HepG2 (cell line): ENCODE measurements around the gene IQCC. TPM values are rescaled to one million over a fixed set of nuclear protein-coding genes. Genes with fewer than 3 reads are reported as not detected.
A peak's percentile ranks its signal among the peaks of the same experiment; 100 is the strongest.

ENCODE experiments used
- ATAC-seq: fragments of 200-7000 bp; cut with Tn5 transposase; 3 replicates; pipeline ENCODE4 v1.9.1; 2020; ENCODE audit warnings: mild to moderate bottlenecking, moderate library complexity
- BruUV-seq: library from RNA; stranded (reverse); fragments of 400-500 nt; replicated peaks from 2 replicates; lab custom pipeline; 2021; lab: Mats Ljungman, UMichigan
- CTCF ChIA-PET: fragments of 300-600 bp; formaldehyde crosslinking; extraction: SDS; loops from one replicate; lab custom pipeline; 2021; ENCODE audit warnings: low total read pairs, inconsistent platforms, low intra/inter-chr PET ratio; lab: Yijun Ruan, JAX
- POLR2A ChIA-PET: fragments of 350-600 bp; sonication (Branson Sonifier 250); formaldehyde crosslinking; loops from one replicate; lab custom pipeline; 2020; ENCODE audit warnings: antibody characterized with exemption, inconsistent platforms; lab: Yijun Ruan, JAX
- DNase-seq: peaks from one replicate; pipeline ENCODE4 v3.0.0-alpha.2; 2015; ENCODE audit warnings: low spot score
- FAIRE-seq: peaks from 3 replicates; lab custom pipeline; 2011; peaks lifted over from hg19 to GRCh38; lab: Jason Lieb, UNC
- H2AFZ ChIP-seq: one replicate; pipeline ENCODE4 v1.6.1; 2011; ENCODE audit warnings: low read length, inconsistent platforms
- H3K27ac ChIP-seq: fragments of 300-600 bp; 3 replicates; pipeline ENCODE4 v1.8.0; 2011; ENCODE audit warnings: mixed run types, mild to moderate bottlenecking, mixed read lengths, low read length, inconsistent platforms; ENCODE audit not compliant: insufficient read depth; ENCODE audit errors: extremely low read length
- H3K27me3 ChIP-seq, 2 experiments: fragments of 200-600 bp in 1 of 2; 2 replicates in 1 of 2; 3 replicates in 1 of 2; pipeline versions ENCODE4 v1.6.0 to v1.8.0; 2011; ENCODE audit warnings: low read length in 2 of 2, mild to moderate bottlenecking in 2 of 2, moderate library complexity in 2 of 2, inconsistent platforms in 1 of 2; ENCODE audit not compliant: insufficient read depth in 2 of 2, control insufficient read depth in 1 of 2
- H3K36me3 ChIP-seq, 2 experiments: fragments of 200-600 bp in 1 of 2; replicated peaks in 1 of 2; 2 replicates in 1 of 2; 3 replicates in 1 of 2; pipeline versions ENCODE4 v1.5.1 to v1.8.0; 2011; ENCODE audit warnings: low read length in 2 of 2, inconsistent platforms in 1 of 2; ENCODE audit not compliant: insufficient read depth in 2 of 2, control insufficient read depth in 1 of 2
- H3K4me1 ChIP-seq: 2 replicates; pipeline ENCODE4 v1.5.1; 2012; ENCODE audit warnings: low read length, inconsistent platforms; ENCODE audit not compliant: insufficient read depth
- H3K4me2 ChIP-seq: 2 replicates; pipeline ENCODE4 v1.6.0; 2011; ENCODE audit warnings: low read depth, low read length, inconsistent platforms
- H3K4me3 ChIP-seq, 3 experiments: fragments of 200-600 bp in 1 of 3; sonication (generic), shearing (Covaris generic) in 1 of 3; replicated peaks in 1 of 3; 2 replicates each; pipeline ENCODE4 v1.5.1; 2011 to 2016; ENCODE audit warnings: low read length in 3 of 3, inconsistent platforms in 2 of 3, low read depth in 2 of 3, mild to moderate bottlenecking in 2 of 3, control low read depth in 1 of 3, mixed read lengths in 1 of 3; ENCODE audit not compliant: insufficient read depth in 1 of 3
- H3K79me2 ChIP-seq: one replicate; pipeline ENCODE4 v1.6.1; 2011; ENCODE audit warnings: low read length, inconsistent platforms; ENCODE audit not compliant: insufficient read depth
- H3K9ac ChIP-seq: 2 replicates; pipeline ENCODE4 v1.6.0; 2011; ENCODE audit warnings: mild to moderate bottlenecking, low read depth, low read length, inconsistent platforms; ENCODE audit not compliant: insufficient read depth
- H3K9me3 ChIP-seq: 2 replicates; pipeline ENCODE4 v1.5.1; 2012; ENCODE audit warnings: mild to moderate bottlenecking, low read length
- H4K20me1 ChIP-seq: 2 replicates; pipeline ENCODE4 v1.6.0; 2011; ENCODE audit warnings: inconsistent platforms, mild to moderate bottlenecking, low read length, moderate library complexity; ENCODE audit not compliant: insufficient read depth
- AGO2 ChIP-seq: fragments of 200-400 bp; formaldehyde crosslinking; optimal IDR thresholded peaks from 2 replicates; pipeline ENCODE3; 2017; ENCODE audit warnings: mild to moderate bottlenecking, low read depth, low read length, moderate library complexity
- ATF7-NPFF ChIP-seq: sonication (generic); formaldehyde crosslinking; IDR thresholded peaks from 2 replicates; pipeline ENCODE4 v1.8.1; 2023; ENCODE audit warnings: mild to moderate bottlenecking, low read depth, missing genetic modification reagents, moderate library complexity
- TRIM22 ChIP-seq: fragments of 450-650 bp; IDR thresholded peaks from 2 replicates; pipeline ENCODE4 v1.6.1; 2017
- ZNF121 ChIP-seq: sonication (generic); formaldehyde crosslinking; IDR thresholded peaks from 2 replicates; pipeline ENCODE4 v1.5.0; 2020; ENCODE audit warnings: mild to moderate bottlenecking, missing genetic modification reagents
- ZNF891 ChIP-seq: sonication (generic); formaldehyde crosslinking; IDR thresholded peaks from 2 replicates; pipeline ENCODE4 v1.5.0; 2020; ENCODE audit warnings: mild to moderate bottlenecking, missing genetic modification reagents
- WGBS: methylation state at CpG from one replicate; pipeline ENCODE4 v1.1.6; 2017; ENCODE audit warnings: low lambda C conversion rate; 5-methylcytosine and 5-hydroxymethylcytosine counted together
- in situ Hi-C: cut with HindIII; loops from 2 replicates; pipeline ENCODE4 v1.10.0; 2017; ENCODE audit warnings: low pct_unique_long_range_greater_than_20kb; ENCODE audit not compliant: extremely low pct_ligation_motif_present
- intact Hi-C: fragments of 100-400 bp; cut with micrococcal nuclease; formaldehyde crosslinking; loops from one replicate; pipeline ENCODE4 v1.10.0; 2022; ENCODE audit not compliant: unreplicated experiment
- polyA plus RNA-seq, 8 experiments: library from polyadenylated mRNA; depleted of rRNA in 3 of 8; stranded (reverse) in 7 of 8; unstranded in 1 of 8; fragments of >200 nt; fragmentation: Illumina TruSeq in 4 of 8; extraction: Trizol in 4 of 8; gene quantifications; 2 replicates each; pipeline versions ENCODE4 v1.2.1 to v1.2.3, GENCODE V29; 2011 to 2016; ENCODE audit warnings: low read depth in 4 of 8, missing spikeins in 1 of 8, mixed read lengths in 1 of 8; ENCODE audit not compliant: insufficient read depth in 1 of 8
- total RNA-seq, 5 experiments: library from RNA; depleted of rRNA; stranded (reverse); fragments of >200 nt; fragmentation: Illumina TruSeq; extraction: Trizol; gene quantifications; 2 replicates each; pipeline ENCODE4 v1.2.3, GENCODE V29; 2016; ENCODE audit warnings: low read depth in 1 of 5

IQCC gene
- total and polyA plus RNA-seq, 2 of the 13 experiments (the other 11 are each of a cell fraction or from before 2014, with no cell fraction given): 1.7 to 3.0 TPM

- BruUV-seq: no TSS peak
- no peak for FAIRE-seq
- POLR2A ChIA-PET: interaction anchor here (0.9 to 3.2 kb wide), 10 partner anchors 10 to 154 kb away, joined by 3 to 28 read pairs (median 4); partner anchors contain the start of genes BSDC1, CCDC28B, LCK and MARCKSL1
Measured at GRCh38 chr1:32240140-32240951, 34.9 kb downstream of the IQCC start.

More at GRCh38 chr1:32240140-32240951, 34.9 kb downstream of the IQCC start:
- CTCF ChIA-PET: no interaction called here
- TF ChIP-seq AGO2 (peak; percentile 2), ATF7-NPFF (CRISPR knock-in tag) (0 out of 2 replicates have a peak, but pooled peaks have one; percentile 14), ZNF891 (no peak), TRIM22 (no peak), ZNF121 (CRISPR knock-in tag) (no peak)
- H3K9ac ChIP-seq: no peak overlapping the region
- no peaks in the 10 kb centered on the region for H4K20me1 ChIP-seq
- DNase-seq: no peak
- H3K36me3 ChIP-seq: no peaks in the 10 kb centered on the region
- no peaks in the 10 kb centered on the region for H3K79me2 ChIP-seq
- H3K27ac ChIP-seq: no peak overlapping the region
- no peaks in the 10 kb centered on the region for H3K9me3 ChIP-seq
- H3K4me2 ChIP-seq: peak overlapping the region; percentile 74
- intact Hi-C loops: no loop called here
- 91% methylated on average over 54 of the region's 62 CpGs for WGBS
- no peak overlapping the region for H2AFZ ChIP-seq
- no peak for ATAC-seq
- H3K4me1 ChIP-seq: peaks cover 44% of the 10 kb centered on the region
- H3K27me3 ChIP-seq: no peaks in the 10 kb centered on the region
- in situ Hi-C loops: no loop called here
- peak overlapping the region; percentile 42 to 57 (median 56); a peak in 3 of 6 replicates for H3K4me3 ChIP-seq
